H1 (cell line): ENCODE measurements around the gene APOL3. TPM values are rescaled to one million over a fixed set of nuclear protein-coding genes. Genes with fewer than 3 reads are reported as not detected.

Experiments
- CTCF ChIA-PET: fragments of 300-600 bp; sonication (Branson Sonifier 250); formaldehyde crosslinking; loops from one replicate; lab custom pipeline; 2021; ENCODE audit not compliant: partially characterized antibody; lab: Charles Lee
- POLR2A ChIA-PET: fragments of 300-600 bp; sonication (Branson Sonifier 250); formaldehyde crosslinking; loops from one replicate; lab custom pipeline; 2021; ENCODE audit warnings: inconsistent platforms; ENCODE audit not compliant: partially characterized antibody; lab: Charles Lee
- DNase-seq, 2 experiments: peaks; one replicate each; pipeline versions ENCODE4 v3.0.0 to v3.0.0-alpha.2; 2010 to 2022; ENCODE audit warnings: low spot score in 2 of 2, low read depth in 1 of 2, mixed read lengths in 1 of 2
- FAIRE-seq: peaks from 2 replicates; lab custom pipeline; 2011; peaks lifted over from hg19 to GRCh38; lab: Jason Lieb, UNC
- H2AFZ ChIP-seq: 2 replicates; pipeline ENCODE4 v1.8.1; 2012; ENCODE audit warnings: low read length, inconsistent platforms
- H2AK5ac ChIP-seq: 2 replicates; pipeline ENCODE4 v1.6.1; 2013; ENCODE audit warnings: low read depth, low read length
- H2BK120ac ChIP-seq: replicated peaks from 2 replicates; pipeline ENCODE3; 2013; ENCODE audit warnings: low read depth, low read length, inconsistent platforms
- H2BK12ac ChIP-seq: 2 replicates; pipeline ENCODE4 v1.6.1; 2013; ENCODE audit warnings: low read depth, low read length
- H2BK15ac ChIP-seq: 2 replicates; pipeline ENCODE4 v1.6.1; 2013; ENCODE audit warnings: low read length
- H2BK20ac ChIP-seq: 2 replicates; pipeline ENCODE4 v1.6.1; 2013; ENCODE audit warnings: low read length
- H2BK5ac ChIP-seq: 2 replicates; pipeline ENCODE4 v1.6.1; 2013; ENCODE audit warnings: low read depth, low read length
- H3K14ac ChIP-seq: 2 replicates; pipeline ENCODE4 v1.6.1; 2013; ENCODE audit warnings: inconsistent platforms; ENCODE audit not compliant: insufficient read length
- H3K18ac ChIP-seq: 2 replicates; pipeline ENCODE4 v1.6.1; 2013; ENCODE audit warnings: low read length; ENCODE audit errors: extremely low read depth
- H3K23ac ChIP-seq: 2 replicates; pipeline ENCODE4 v1.6.1; 2013; ENCODE audit warnings: inconsistent platforms; ENCODE audit not compliant: insufficient read length
- H3K23me2 ChIP-seq: 2 replicates; pipeline ENCODE4 v1.6.1; 2013; ENCODE audit warnings: low read depth, low read length
- H3K27ac ChIP-seq: 2 replicates; pipeline ENCODE4 v1.6.1; 2011; ENCODE audit warnings: low read depth, low read length, inconsistent platforms
- H3K27me3 ChIP-seq, 4 experiments: replicated peaks in 1 of 4; 1 replicate in 1 of 4; 2 replicates in 3 of 4; pipeline versions ENCODE4 v1.6.1 to v1.8.1; 2011 to 2013; ENCODE audit warnings: low read length in 3 of 4, mild to moderate bottlenecking in 3 of 4, inconsistent platforms in 2 of 4, mixed read lengths in 2 of 4, moderate library complexity in 1 of 4; ENCODE audit not compliant: control insufficient read depth in 3 of 4, insufficient read depth in 3 of 4; ENCODE audit errors: extremely low read depth in 1 of 4
- H3K36me3 ChIP-seq, 4 experiments: 2 replicates each; pipeline versions ENCODE4 v1.6.1 to v1.8.1; 2011 to 2013; ENCODE audit warnings: mild to moderate bottlenecking in 4 of 4, low read length in 3 of 4, moderate library complexity in 2 of 4, control low read depth in 1 of 4, inconsistent platforms in 1 of 4; ENCODE audit not compliant: insufficient read depth in 4 of 4, control insufficient read depth in 2 of 4
- H3K4ac ChIP-seq: replicated peaks from 2 replicates; pipeline ENCODE3; 2013; ENCODE audit warnings: low read length, low read depth, mixed read lengths, inconsistent platforms; ENCODE audit not compliant: insufficient read length
- H3K4me1 ChIP-seq, 4 experiments: replicated peaks in 1 of 4; 1 replicate in 1 of 4; 2 replicates in 3 of 4; pipeline versions ENCODE4 v1.6.1 to v1.8.1; 2011 to 2013; ENCODE audit warnings: low read length in 3 of 4, inconsistent platforms in 2 of 4, mixed read lengths in 1 of 4; ENCODE audit not compliant: insufficient read depth in 4 of 4, control insufficient read depth in 3 of 4
- H3K4me2 ChIP-seq, 2 experiments: 2 replicates each; pipeline versions ENCODE4 v1.6.1 to v1.8.1; 2011 to 2013; ENCODE audit warnings: low read depth in 2 of 2, low read length in 2 of 2, control low read depth in 1 of 2, inconsistent platforms in 1 of 2, mild to moderate bottlenecking in 1 of 2; ENCODE audit not compliant: insufficient read depth in 1 of 2
- H3K4me3 ChIP-seq, 4 experiments: fragments of 200-600, 300-600 bp in 1 of 4; sonication (generic), shearing (Covaris generic), sonication (Bioruptor Twin) in 1 of 4; 2 replicates each; pipeline versions ENCODE4 v1.5.1 to v1.8.1; 2011 to 2016; ENCODE audit warnings: low read length in 4 of 4, low read depth in 3 of 4, control low read depth in 2 of 4, inconsistent platforms in 2 of 4, mild to moderate bottlenecking in 2 of 4, mixed read lengths in 1 of 4, moderate library complexity in 1 of 4; ENCODE audit not compliant: insufficient read depth in 2 of 4; ENCODE audit errors: extremely low read depth in 1 of 4
- H3K56ac ChIP-seq: replicated peaks from 2 replicates; pipeline ENCODE3; 2013; ENCODE audit warnings: low read depth, mild to moderate bottlenecking, mixed read lengths, low read length, inconsistent platforms; ENCODE audit not compliant: insufficient read length
- H3K79me1 ChIP-seq: 2 replicates; pipeline ENCODE4 v1.6.1; 2013; ENCODE audit warnings: low read depth, low read length, control low read depth
- H3K79me2 ChIP-seq, 2 experiments: 2 replicates each; pipeline versions ENCODE4 v1.6.1 to v1.8.1; 2012 to 2013; ENCODE audit warnings: low read length in 2 of 2, mild to moderate bottlenecking in 2 of 2, inconsistent platforms in 1 of 2; ENCODE audit not compliant: insufficient read depth in 2 of 2, control insufficient read depth in 1 of 2
- H3K9ac ChIP-seq, 4 experiments: replicated peaks in 1 of 4; 1 replicate in 1 of 4; 2 replicates in 3 of 4; pipeline versions ENCODE4 v1.6.1 to v1.8.1; 2011 to 2013; ENCODE audit warnings: low read depth in 3 of 4, low read length in 3 of 4, control low read depth in 2 of 4, mild to moderate bottlenecking in 2 of 4, moderate library complexity in 2 of 4, inconsistent platforms in 1 of 4; ENCODE audit errors: extremely low read depth in 1 of 4
- H3K9me3 ChIP-seq, 2 experiments: 2 replicates each; pipeline versions ENCODE4 v1.6.1 to v1.8.1; 2012 to 2013; ENCODE audit warnings: mild to moderate bottlenecking in 2 of 2, moderate library complexity in 2 of 2, control low read depth in 1 of 2, inconsistent platforms in 1 of 2, low read depth in 1 of 2, low read length in 1 of 2, mixed read lengths in 1 of 2; ENCODE audit not compliant: insufficient read depth in 2 of 2
- H4K20me1 ChIP-seq, 2 experiments: replicated peaks in 1 of 2; 2 replicates each; pipeline versions ENCODE3 to v1.8.1; 2011 to 2013; ENCODE audit warnings: inconsistent platforms in 2 of 2, low read length in 2 of 2, mild to moderate bottlenecking in 1 of 2; ENCODE audit not compliant: insufficient read depth in 2 of 2, control insufficient read depth in 1 of 2
- H4K5ac ChIP-seq: 2 replicates; pipeline ENCODE4 v1.6.1; 2013; ENCODE audit warnings: low read length, low read depth, mixed read lengths, inconsistent platforms; ENCODE audit not compliant: insufficient read length
- H4K8ac ChIP-seq: 2 replicates; pipeline ENCODE4 v1.8.0; 2013; ENCODE audit warnings: mild to moderate bottlenecking, moderate library complexity, low read length, inconsistent platforms; ENCODE audit not compliant: insufficient read depth; ENCODE audit errors: extremely low read depth
- H4K91ac ChIP-seq: replicated peaks from 2 replicates; pipeline ENCODE3; 2013; ENCODE audit warnings: low read length, mixed read lengths, inconsistent platforms; ENCODE audit not compliant: insufficient read length
- CBX5 ChIP-seq: fragments of 300-800, 300-1000 bp; sonication (generic); IDR thresholded peaks from 2 replicates; pipeline ENCODE4 v1.7.1; 2016; ENCODE audit warnings: antibody characterized with exemption, low read length, low read depth
- CHD2 ChIP-seq: IDR thresholded peaks from 2 replicates; pipeline ENCODE4 v1.6.1; 2012; ENCODE audit warnings: low read length, improper control_type of control experiment
- CTCF ChIP-seq, 3 experiments: IDR thresholded peaks; 1 replicate in 2 of 3; 2 replicates in 1 of 3; pipeline versions ENCODE4 v1.5.1 to v1.6.1; 2011; ENCODE audit warnings: low read length in 3 of 3, mild to moderate bottlenecking in 3 of 3, inconsistent platforms in 2 of 3, low read depth in 1 of 3, moderate library complexity in 1 of 3; ENCODE audit not compliant: insufficient read depth in 1 of 3; ENCODE audit errors: control extremely low read depth in 1 of 3
- EP300 ChIP-seq, 2 experiments: IDR thresholded peaks; 1 replicate in 1 of 2; 2 replicates in 1 of 2; pipeline ENCODE4 v1.6.1; 2011 to 2012; ENCODE audit warnings: low read depth in 2 of 2, low read length in 2 of 2, mild to moderate bottlenecking in 2 of 2, borderline replicate concordance in 1 of 2, inconsistent platforms in 1 of 2, moderate library complexity in 1 of 2
- FOSL1 ChIP-seq: IDR thresholded peaks from 2 replicates; pipeline ENCODE4 v1.6.1; 2011; ENCODE audit warnings: mild to moderate bottlenecking, low read depth, low read length, moderate library complexity; ENCODE audit not compliant: insufficient read depth
- GTF2F1 ChIP-seq: IDR thresholded peaks from 2 replicates; pipeline ENCODE4 v1.6.1; 2012; ENCODE audit warnings: low read depth, low read length, improper control_type of control experiment, borderline replicate concordance
- JUN ChIP-seq: IDR thresholded peaks from 2 replicates; pipeline ENCODE4 v1.6.1; 2011; ENCODE audit warnings: low read depth, mild to moderate bottlenecking, improper control_type of control experiment, low read length
- POLR2AphosphoS5 ChIP-seq: IDR thresholded peaks from 2 replicates; pipeline ENCODE4 v1.6.1; 2011; ENCODE audit warnings: low read depth, low read length
- RAD21 ChIP-seq, 2 experiments: IDR thresholded peaks in 1 of 2; conservative IDR thresholded peaks in 1 of 2; 2 replicates each; pipeline ENCODE4 v1.6.1; 2011; ENCODE audit warnings: low read depth in 2 of 2, low read length in 2 of 2, improper control_type of control experiment in 1 of 2, inconsistent platforms in 1 of 2, mild to moderate bottlenecking in 1 of 2, moderate library complexity in 1 of 2
- RFX5 ChIP-seq: IDR thresholded peaks from 2 replicates; pipeline ENCODE4 v1.6.1; 2011; ENCODE audit warnings: low read depth, low read length, improper control_type of control experiment, borderline replicate concordance
- SIRT6 ChIP-seq: IDR thresholded peaks from one replicate; pipeline ENCODE4 v1.7.1; 2012; ENCODE audit warnings: low read length, inconsistent platforms
- SP4 ChIP-seq: IDR thresholded peaks from 2 replicates; pipeline ENCODE4 v1.6.1; 2012; ENCODE audit warnings: low read length, inconsistent platforms
- WGBS, 2 experiments: shearing (Covaris generic) in 1 of 2; methylation state at CpG; one replicate each; pipeline versions ENCODE4 v1.1.6 to v1.1.7; 2013 to 2015; ENCODE audit warnings: low lambda C conversion rate in 2 of 2, mixed read lengths in 2 of 2, inconsistent platforms in 1 of 2, low coverage in 1 of 2, missing lambda C conversion rate in 1 of 2; ENCODE audit not compliant: insufficient replicate concordance in 2 of 2, insufficient coverage in 1 of 2, insufficient read length in 1 of 2; ENCODE audit errors: extremely low coverage in 1 of 2, missing lambda C conversion rate in 1 of 2; 5-methylcytosine and 5-hydroxymethylcytosine counted together
- polyA plus RNA-seq, 7 experiments: library from polyadenylated mRNA; depleted of rRNA in 3 of 7; stranded (reverse) in 5 of 7; unstranded in 2 of 7; fragments of >200 nt in 5 of 7; fragments of 200-250 nt in 2 of 7; gene quantifications; 1 replicate in 5 of 7; 2 replicates in 1 of 7; 4 replicates in 1 of 7; pipeline versions ENCODE4 v1.2.1 to v1.2.3, GENCODE V29; 2011 to 2013; ENCODE audit warnings: missing spikeins in 2 of 7, mixed read lengths in 2 of 7
- total RNA-seq: library from RNA; stranded (reverse); fragmentation: NEBNext Ultra II Directional; extraction: Animal tissue kit (Norgen Biotek cat#: 25700); gene quantifications from 2 replicates; pipeline ENCODE4 v1.2.1, GENCODE V29; 2021

Gene APOL3
- total and polyA plus RNA-seq, 2 of the 8 experiments (the other 6 are each of a cell fraction or from before 2014, with no cell fraction given): 0.12 TPM; not detected in 1

- Histone ChIP-seq H3K36me3 (no peaks in the 10 kb centered on the region), H2BK12ac (no peak overlapping the region), H3K9ac (no peak overlapping the region), H3K23me2 (no peaks in the 10 kb centered on the region), H3K23ac (no peak overlapping the region), H3K27me3 (no peaks in the 10 kb centered on the region), H4K20me1 (no peaks in the 10 kb centered on the region), H3K27ac (no peak overlapping the region), H2BK15ac (no peak overlapping the region), H2AK5ac (no peak overlapping the region), H2BK120ac (no peak overlapping the region), H3K14ac (no peak overlapping the region), H3K4ac (no peak overlapping the region), H3K4me1 (peaks cover 0 to 15% (median 13%) of the 10 kb centered on the region in 4 experiments; a peak in 6 of 7 replicates), H3K9me3 (peaks cover 4% of the 10 kb centered on the region in 2 experiments; a peak in 2 of 4 replicates), H3K4me3 (no peak overlapping the region), H3K4me2 (no peak overlapping the region), H4K8ac (no peak overlapping the region), H4K91ac (no peak overlapping the region), H4K5ac (no peak overlapping the region), H2AFZ (no peak overlapping the region), H3K18ac (no peak overlapping the region), H2BK20ac (no peak overlapping the region), H3K79me2 (no peaks in the 10 kb centered on the region), H3K56ac (no peak overlapping the region), H3K79me1 (no peaks in the 10 kb centered on the region), H2BK5ac (no peak overlapping the region)
- WGBS, 2 experiments: 88% methylated on average over 2 of the region's 2 CpGs; no CpG with 5 or more reads in 1 of the 2 experiments
- FAIRE-seq (no peak), DNase-seq (no peak)
- CTCF ChIA-PET: interaction anchor here (0.9 to 4.1 kb wide), 22 partner anchors 9 to 310 kb away, joined by 3 to 14 read pairs (median 6); partner anchors contain the start of gene APOL2
- POLR2A ChIA-PET: no interaction called here
- no peak for TF ChIP-seq RAD21 (IDR thresholded peaks at IDR 0.05 in 1 of 2, conservative IDR thresholded peaks at IDR 0.05 in 1 of 2; ENCODE audit: low read depth in 2 of 2, low read length in 2 of 2)
- no peak for TF ChIP-seq CBX5
- no peak for TF ChIP-seq SP4
- TF ChIP-seq RFX5: no peak
- TF ChIP-seq EP300 (IDR thresholded peaks at IDR 0.05; ENCODE audit: borderline replicate concordance in 1 of 2, low read depth in 2 of 2, low read length in 2 of 2): no peak
- TF ChIP-seq POLR2AphosphoS5: no peak
- no peak for TF ChIP-seq CHD2
- TF ChIP-seq CTCF (IDR thresholded peaks at IDR 0.05; ENCODE audit: control extremely low read depth in 1 of 3, insufficient read depth in 1 of 3, low read depth in 1 of 3, low read length in 3 of 3): no peak
- no peak for TF ChIP-seq SIRT6
- TF ChIP-seq FOSL1: no peak
- no peak for TF ChIP-seq GTF2F1
- no peak for TF ChIP-seq JUN
These were observed 33.8 kb upstream of the APOL3 start for GRCh38 chr22:36194385-36194784.
